Measurements from ENCODE around the gene FHAD1.
A peak's percentile ranks its signal among the peaks of the same experiment; 100 is the strongest.

FHAD1 gene

GRCh38 chr1:15310544-15310943, 63.5 kb downstream of the FHAD1 start:
- no peak for DNase-seq

GRCh38 chr1:15311122-15311822, 64.2 kb downstream of the FHAD1 start:
- DNase-seq: no peak

- no peak for DNase-seq
Measured at GRCh38 chr1:15311880-15312279, 64.9 kb downstream of the FHAD1 start.

GRCh38 chr1:15312626-15313411, 65.8 kb downstream of the FHAD1 start:
- DNase-seq: no peak

- DNase-seq: no peak
Measured at GRCh38 chr1:15314328-15315281, 67.6 kb downstream of the FHAD1 start.

GRCh38 chr1:15315815-15316214, 68.8 kb downstream of the FHAD1 start:
- DNase-seq: no peak

- no peak for DNase-seq
Measured at GRCh38 chr1:15316510-15316909, 69.5 kb downstream of the FHAD1 start.

- no peak for DNase-seq
Measured at GRCh38 chr1:15320267-15320666, 73.2 kb downstream of the FHAD1 start.

- DNase-seq: no peak
Measured at GRCh38 chr1:15321601-15322000, 74.6 kb downstream of the FHAD1 start.

- DNase-seq: peak; percentile 83
Measured at GRCh38 chr1:15322648-15323350, 75.8 kb downstream of the FHAD1 start.

- DNase-seq: peak; percentile 88
Measured at GRCh38 chr1:15323351-15323988, 76.4 kb downstream of the FHAD1 start.

- DNase-seq: no peak
Measured at GRCh38 chr1:15323989-15324868, 77.2 kb downstream of the FHAD1 start.

GRCh38 chr1:15324869-15325335, 77.9 kb downstream of the FHAD1 start:
- DNase-seq: no peak

- DNase-seq: peak; percentile 41
Measured at GRCh38 chr1:15325375-15326085, 78.5 kb downstream of the FHAD1 start.

GRCh38 chr1:15326691-15327588, 79.9 kb downstream of the FHAD1 start:
- no peak for DNase-seq

GRCh38 chr1:15328351-15329103, 81.5 kb downstream of the FHAD1 start:
- DNase-seq: peak; percentile 80

- DNase-seq: peak; percentile 68
Measured at GRCh38 chr1:15329104-15329820, 82.2 kb downstream of the FHAD1 start.

- no peak for DNase-seq
Measured at GRCh38 chr1:15330028-15330427, 83.0 kb downstream of the FHAD1 start.
